Stimulated activated naive B cell treated with anti-CD40 and anti-IgM and Interleukin-4, amounts not matched to agents 10 μg/mL and 1 μg/mL and 100 μg/mL, for 72 hours (primary cell): ENCODE measurements around the gene NPTN.
A peak's percentile ranks its signal among the peaks of the same experiment; 100 is the strongest.

ENCODE experiments used
- ATAC-seq, 2 donors: fragments of 150-1000 bp; cut with Tn5 transposase; replicated peaks; 2 replicates each; pipeline ENCODE4 v1.10.0; 2021; ENCODE audit warnings: moderate library complexity in 1 of 2
- DNase-seq: peaks from one replicate; pipeline ENCODE4 v3.0.0; 2021
- H3K27ac Mint-ChIP-seq: one replicate; pipeline ENCODE4 v1.8.0; 2022; ENCODE audit warnings: mild to moderate bottlenecking, mixed read lengths
- H3K27me3 Mint-ChIP-seq, 2 donors: one replicate each; pipeline ENCODE4 v1.8.0; 2022; ENCODE audit warnings: mixed read lengths in 2 of 2
- H3K36me3 Mint-ChIP-seq, 2 donors: one replicate each; pipeline ENCODE4 v1.8.0; 2022; ENCODE audit warnings: mixed read lengths in 2 of 2, mild to moderate bottlenecking in 1 of 2
- H3K4me1 Mint-ChIP-seq, 2 donors: one replicate each; pipeline ENCODE4 v1.8.0; 2022; ENCODE audit warnings: mixed read lengths in 2 of 2, mild to moderate bottlenecking in 1 of 2
- H3K4me3 Mint-ChIP-seq, 2 donors: one replicate each; pipeline ENCODE4 v1.8.0; 2022; ENCODE audit warnings: mild to moderate bottlenecking in 2 of 2, mixed read lengths in 2 of 2, moderate library complexity in 1 of 2
- H3K9me3 Mint-ChIP-seq, 2 donors: one replicate each; pipeline ENCODE4 v1.8.0; 2022; ENCODE audit warnings: mixed read lengths in 2 of 2, mild to moderate bottlenecking in 1 of 2

NPTN gene

DNA sequence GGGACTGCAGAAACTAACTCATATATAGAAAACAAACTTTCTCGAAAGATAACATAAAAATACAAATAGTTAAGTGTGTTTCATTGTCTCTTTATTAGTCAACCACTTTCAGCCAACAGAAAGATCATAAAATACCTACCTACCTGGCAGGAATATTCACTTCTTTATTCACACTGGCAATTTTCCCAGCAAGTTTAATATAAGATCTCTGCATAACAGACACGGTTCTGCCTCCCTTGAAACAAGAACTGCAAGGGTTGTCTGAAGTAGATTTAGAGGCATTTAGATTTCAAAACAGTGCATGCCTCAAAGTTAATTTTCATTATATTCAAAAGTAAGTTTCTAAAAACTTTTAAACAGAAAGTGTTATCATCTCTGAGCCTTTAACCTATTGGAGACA, 7.1 kb downstream of the NPTN start:
- Mint-ChIP-seq H3K4me1 (peaks cover 15 to 38% of the 10 kb centered on the region in 2 donors), H3K36me3 (peaks cover 3 to 8% of the 10 kb centered on the region in 2 donors), H3K27ac (no peak overlapping the region), H3K9me3 (no peaks in the 10 kb centered on the region), H3K4me3 (no peak overlapping the region), H3K27me3 (no peaks in the 10 kb centered on the region)
- ATAC-seq (no peak), DNase-seq (no peak)

DNA sequence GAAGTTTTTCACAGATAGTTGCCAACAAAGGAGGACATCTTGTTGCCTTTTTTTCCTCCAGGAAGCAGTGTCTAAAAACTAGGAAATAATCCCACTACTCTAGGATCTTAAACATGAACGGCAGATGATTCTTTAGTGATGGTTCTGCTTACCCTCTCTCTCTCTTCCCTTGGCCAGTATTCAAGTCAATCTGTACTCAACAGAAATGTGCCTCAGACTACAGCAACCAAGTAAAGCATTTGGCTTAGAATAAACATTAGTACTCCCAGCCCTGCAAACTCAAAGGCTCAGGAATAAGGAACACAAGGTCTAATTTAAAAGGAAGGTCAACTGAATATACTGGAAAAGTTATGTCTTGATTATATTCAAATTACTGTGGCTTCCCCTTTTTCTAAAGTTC, 8.7 kb downstream of the NPTN start:
- ATAC-seq (no peak), DNase-seq (no peak)
- Mint-ChIP-seq H3K4me3 (no peak overlapping the region), H3K4me1 (peaks cover 14 to 39% of the 10 kb centered on the region in 2 donors), H3K9me3 (no peaks in the 10 kb centered on the region), H3K36me3 (peaks cover 3 to 8% of the 10 kb centered on the region in 2 donors), H3K27me3 (no peaks in the 10 kb centered on the region), H3K27ac (no peak overlapping the region)

DNA sequence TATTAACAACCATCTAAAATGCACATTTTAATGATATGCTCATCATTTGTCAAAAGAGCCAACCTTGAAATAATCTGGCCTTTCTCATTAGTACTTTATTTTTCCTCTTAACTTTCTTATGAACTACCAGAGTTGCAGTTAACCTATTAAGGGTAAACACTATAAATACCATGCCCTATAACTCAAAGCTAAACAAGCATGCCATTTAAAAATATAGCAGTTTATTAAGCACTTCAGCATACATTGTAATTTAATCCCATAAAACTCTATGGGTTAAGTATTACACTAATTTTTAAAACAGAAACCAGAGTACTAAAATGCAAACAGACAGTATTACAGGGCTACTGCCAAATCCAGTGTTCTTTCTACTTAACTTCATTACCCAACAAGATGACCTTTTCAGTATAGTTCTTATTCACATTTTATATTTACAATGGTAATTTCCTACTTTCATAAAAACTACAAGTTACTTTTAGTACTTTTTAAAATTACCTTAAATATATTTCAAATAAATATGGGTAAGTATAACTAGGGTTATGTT, 11.8 kb downstream of the NPTN start:
- H3K27ac Mint-ChIP-seq = no peak overlapping the region
- H3K4me3 Mint-ChIP-seq = no peak overlapping the region
- DNase-seq (no peak), ATAC-seq (no peak)
- H3K4me1 Mint-ChIP-seq = peaks cover 13 to 31% of the 10 kb centered on the region in 2 donors
- H3K27me3 Mint-ChIP-seq = no peaks in the 10 kb centered on the region
- H3K9me3 Mint-ChIP-seq = no peaks in the 10 kb centered on the region
- H3K36me3 Mint-ChIP-seq = peaks cover 4 to 7% of the 10 kb centered on the region in 2 donors

DNA sequence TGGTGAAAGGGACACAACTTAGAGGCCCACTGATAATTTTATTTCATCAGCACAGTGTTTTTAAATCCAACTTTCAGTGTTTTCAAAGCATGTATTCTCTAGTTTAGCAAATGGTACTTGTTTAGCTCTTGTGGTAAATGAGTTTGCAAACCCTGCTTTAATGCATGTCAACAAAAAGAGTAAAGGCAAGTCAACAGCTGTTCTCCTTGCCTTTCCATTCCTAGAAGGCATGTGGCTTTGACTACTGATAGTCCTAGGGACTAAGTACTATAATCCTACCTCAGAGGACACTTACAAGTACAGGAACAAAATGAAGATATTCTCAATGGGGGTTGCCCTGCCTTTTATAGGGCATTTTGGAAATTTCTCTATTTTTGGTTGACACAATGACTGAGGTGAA, 13.1 kb downstream of the NPTN start:
- Mint-ChIP-seq H3K27me3 (no peaks in the 10 kb centered on the region), H3K27ac (no peak overlapping the region), H3K9me3 (no peaks in the 10 kb centered on the region), H3K4me3 (no peak overlapping the region), H3K36me3 (peaks cover 4 to 7% of the 10 kb centered on the region in 2 donors), H3K4me1 (peaks cover 15 to 36% of the 10 kb centered on the region in 2 donors)
- no peak for DNase-seq
- no peak for ATAC-seq

DNA sequence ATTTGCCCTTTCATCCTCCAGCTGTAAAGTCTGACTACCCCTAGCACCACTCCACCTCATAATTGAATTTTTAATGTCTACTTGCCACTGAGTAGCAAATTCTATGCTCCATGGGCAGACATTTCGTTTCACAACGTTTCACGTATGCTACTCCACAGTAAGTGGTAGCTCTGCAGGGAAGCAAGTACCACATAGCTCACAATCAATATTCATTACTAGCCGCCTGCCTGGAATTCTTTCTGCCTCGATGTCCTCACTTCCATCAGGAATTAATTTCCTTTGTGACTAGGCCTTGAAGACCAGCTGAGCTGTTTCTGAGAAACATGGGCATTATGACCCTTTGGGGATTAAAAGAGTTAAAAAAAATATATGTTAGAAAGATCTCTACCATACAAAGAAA, 15.3 kb downstream of the NPTN start:
- ATAC-seq (no peak), DNase-seq (no peak)
- no peaks in the 10 kb centered on the region for H3K27me3 Mint-ChIP-seq
- peaks cover 0 to 6% of the 10 kb centered on the region in 2 donors for H3K36me3 Mint-ChIP-seq
- H3K27ac Mint-ChIP-seq = no peak overlapping the region
- H3K4me3 Mint-ChIP-seq = no peak overlapping the region
- H3K4me1 Mint-ChIP-seq = peaks cover 10 to 31% of the 10 kb centered on the region in 2 donors
- H3K9me3 Mint-ChIP-seq = no peaks in the 10 kb centered on the region

DNA sequence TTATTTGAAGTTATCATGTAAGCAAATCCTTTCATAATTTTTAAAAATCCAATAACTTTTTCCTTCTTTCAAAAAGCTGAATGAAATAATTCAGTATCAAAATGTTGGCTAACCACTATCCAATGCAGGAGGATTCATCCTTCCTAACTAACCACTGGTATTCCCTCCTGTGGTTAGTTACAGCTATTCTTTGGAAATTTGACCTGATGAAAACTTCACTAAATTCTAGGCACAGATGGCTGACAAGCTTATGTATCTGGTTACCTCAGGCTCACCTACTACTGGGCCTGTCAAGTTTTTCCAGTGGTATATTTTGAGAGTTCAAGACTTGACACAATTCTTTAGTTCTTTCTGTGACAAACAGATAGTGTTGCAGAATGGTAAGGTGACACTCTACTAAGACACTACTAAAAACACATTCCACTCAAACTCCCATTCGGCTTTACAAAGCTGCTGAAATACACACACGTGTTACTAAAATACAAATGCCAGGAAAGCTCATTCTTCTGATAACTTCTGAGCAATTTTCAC, 15.8 kb downstream of the NPTN start:
- Mint-ChIP-seq H3K4me3 (no peak overlapping the region), H3K4me1 (peaks cover 10 to 31% of the 10 kb centered on the region in 2 donors), H3K27me3 (no peaks in the 10 kb centered on the region), H3K36me3 (peaks cover 0 to 6% of the 10 kb centered on the region in 2 donors), H3K27ac (no peak overlapping the region), H3K9me3 (no peaks in the 10 kb centered on the region)
- DNase-seq (no peak), ATAC-seq (no peak)

DNA sequence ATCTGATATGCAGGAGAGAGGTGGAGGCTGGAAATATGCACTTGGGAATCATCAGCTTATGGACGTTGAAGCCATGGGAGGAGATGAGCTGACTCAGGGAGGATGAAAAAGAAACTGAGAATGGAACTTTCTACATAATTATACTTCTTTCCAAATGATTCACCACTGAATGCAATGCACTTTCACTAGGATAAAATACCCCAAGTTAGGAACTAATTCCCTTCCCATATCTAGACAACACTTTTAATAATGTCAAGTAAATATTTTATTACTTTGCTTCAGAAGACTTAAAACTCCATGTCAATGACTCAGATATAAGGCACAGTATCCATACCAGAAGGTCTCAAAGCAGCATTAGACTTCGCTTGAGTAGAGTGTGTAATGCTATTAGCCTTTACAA, 24.2 kb downstream of the NPTN start:
- ATAC-seq = no peak
- peaks cover 0 to 9% of the 10 kb centered on the region in 2 donors for H3K36me3 Mint-ChIP-seq
- no peak for DNase-seq
- H3K4me3 Mint-ChIP-seq = no peak overlapping the region
- H3K4me1 Mint-ChIP-seq = peaks cover 29 to 49% of the 10 kb centered on the region in 2 donors
- no peak overlapping the region for H3K27ac Mint-ChIP-seq
- H3K27me3 Mint-ChIP-seq = no peaks in the 10 kb centered on the region
- no peaks in the 10 kb centered on the region for H3K9me3 Mint-ChIP-seq

DNA sequence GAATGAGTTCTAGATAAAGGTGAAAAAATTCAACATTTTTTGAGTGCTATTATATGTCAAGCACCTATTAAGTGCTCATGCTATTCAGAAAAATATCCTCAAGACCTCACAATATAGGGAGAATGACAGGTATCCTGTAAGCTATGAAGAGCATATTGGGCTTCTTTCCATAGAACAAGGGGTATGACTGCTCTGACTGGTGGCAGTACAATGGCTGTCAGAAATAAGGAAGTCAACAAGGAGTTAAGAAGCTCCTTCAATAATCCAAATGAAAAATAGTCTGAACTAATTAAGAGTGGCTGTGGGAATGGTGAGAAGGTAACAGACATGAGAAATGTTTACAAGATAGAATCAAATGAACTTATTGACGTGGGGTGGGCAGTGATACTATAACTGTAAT, 24.7 kb downstream of the NPTN start:
- Mint-ChIP-seq H3K4me1 (peaks cover 29 to 49% of the 10 kb centered on the region in 2 donors), H3K27me3 (no peaks in the 10 kb centered on the region), H3K4me3 (no peak overlapping the region), H3K9me3 (no peaks in the 10 kb centered on the region), H3K36me3 (peaks cover 0 to 9% of the 10 kb centered on the region in 2 donors), H3K27ac (no peak overlapping the region)
- ATAC-seq (peak in 1 of 2 donors; percentile 36), DNase-seq (no peak)

DNA sequence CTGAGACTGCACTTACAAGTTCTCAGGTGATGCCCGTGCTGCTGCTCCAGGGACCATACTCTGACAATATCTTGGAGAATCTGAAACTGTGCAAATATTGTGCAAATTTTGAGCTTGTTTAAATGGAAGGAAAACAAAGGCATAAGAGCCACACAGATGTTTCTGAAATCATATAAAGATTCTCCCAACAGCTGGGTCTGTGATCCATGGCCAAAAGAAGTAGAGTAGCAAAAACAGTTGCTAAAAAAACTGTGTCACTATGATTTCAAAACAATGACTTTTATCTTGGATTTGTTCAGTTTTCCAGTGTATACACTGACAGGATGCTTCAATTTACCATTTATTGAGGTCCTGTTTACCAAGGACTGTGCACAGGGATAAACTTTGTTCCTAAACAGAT, 25.3 kb downstream of the NPTN start:
- Mint-ChIP-seq H3K4me1 (peaks cover 33 to 49% of the 10 kb centered on the region in 2 donors), H3K9me3 (no peaks in the 10 kb centered on the region), H3K36me3 (peaks cover 0 to 10% of the 10 kb centered on the region in 2 donors), H3K27me3 (no peaks in the 10 kb centered on the region), H3K4me3 (no peak overlapping the region), H3K27ac (no peak overlapping the region)
- no peak for DNase-seq
- no peak for ATAC-seq

DNA sequence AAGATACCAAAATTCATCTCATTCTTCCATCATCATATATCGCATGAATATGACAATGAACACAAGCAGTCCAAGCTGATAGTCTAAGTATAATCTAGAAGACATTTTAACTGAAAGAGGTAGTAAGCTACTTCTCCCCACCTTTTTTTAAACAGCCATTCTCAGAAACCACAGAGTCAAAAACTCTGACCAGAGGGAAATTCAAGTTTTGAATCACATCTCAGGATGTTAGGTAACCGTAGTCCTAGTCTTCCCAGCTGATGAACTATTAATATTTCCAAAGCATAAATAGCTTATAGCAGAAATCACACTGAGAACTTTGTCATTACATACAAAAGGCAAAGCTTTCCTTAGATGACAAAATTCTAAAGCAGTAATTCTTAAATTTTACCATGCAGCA, 25.8 kb downstream of the NPTN start:
- no peak overlapping the region for H3K4me3 Mint-ChIP-seq
- no peaks in the 10 kb centered on the region for H3K27me3 Mint-ChIP-seq
- DNase-seq (no peak), ATAC-seq (peak in 1 of 2 donors; percentile 25)
- H3K36me3 Mint-ChIP-seq = peaks cover 0 to 10% of the 10 kb centered on the region in 2 donors
- no peaks in the 10 kb centered on the region for H3K9me3 Mint-ChIP-seq
- peaks cover 33 to 49% of the 10 kb centered on the region in 2 donors for H3K4me1 Mint-ChIP-seq
- peak overlapping the region; percentile 27 for H3K27ac Mint-ChIP-seq

DNA sequence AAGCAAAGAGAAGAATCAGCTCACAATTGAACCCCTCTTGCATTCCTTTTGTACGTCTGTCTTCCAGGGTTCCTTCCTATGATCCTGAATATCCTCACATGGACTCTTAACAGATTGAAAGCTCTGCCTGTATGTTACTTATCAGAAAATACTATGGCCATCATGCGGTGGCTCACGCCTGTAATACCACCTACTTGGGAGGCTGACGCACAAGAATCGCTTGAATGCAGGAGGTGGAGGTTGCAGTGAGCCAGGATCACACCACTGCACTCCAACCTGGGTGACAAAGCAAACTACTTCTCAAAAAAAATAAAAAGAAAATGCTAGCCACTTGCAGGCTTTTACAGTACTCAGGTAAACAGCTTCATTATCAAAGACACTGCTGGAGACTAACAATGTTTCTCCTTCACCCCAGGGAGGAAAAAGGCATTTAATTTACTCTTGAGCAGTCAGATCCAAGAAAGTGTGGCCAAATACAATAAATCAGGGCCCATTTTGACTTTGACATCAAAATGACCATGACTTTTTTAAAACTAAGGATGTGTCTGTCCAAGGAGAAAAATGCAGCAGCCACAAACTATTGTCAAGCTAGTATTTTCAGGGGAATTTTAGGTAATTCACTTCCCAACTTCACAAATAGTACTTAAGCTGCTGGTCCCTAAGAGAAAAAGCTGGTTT, 27.3 kb downstream of the NPTN start:
- no peaks in the 10 kb centered on the region for H3K27me3 Mint-ChIP-seq
- H3K9me3 Mint-ChIP-seq = no peaks in the 10 kb centered on the region
- peaks cover 0 to 8% of the 10 kb centered on the region in 2 donors for H3K36me3 Mint-ChIP-seq
- DNase-seq (no peak), ATAC-seq (no peak)
- peaks cover 28 to 38% of the 10 kb centered on the region in 2 donors for H3K4me1 Mint-ChIP-seq
- no peak overlapping the region for H3K27ac Mint-ChIP-seq
- no peak overlapping the region for H3K4me3 Mint-ChIP-seq

DNA sequence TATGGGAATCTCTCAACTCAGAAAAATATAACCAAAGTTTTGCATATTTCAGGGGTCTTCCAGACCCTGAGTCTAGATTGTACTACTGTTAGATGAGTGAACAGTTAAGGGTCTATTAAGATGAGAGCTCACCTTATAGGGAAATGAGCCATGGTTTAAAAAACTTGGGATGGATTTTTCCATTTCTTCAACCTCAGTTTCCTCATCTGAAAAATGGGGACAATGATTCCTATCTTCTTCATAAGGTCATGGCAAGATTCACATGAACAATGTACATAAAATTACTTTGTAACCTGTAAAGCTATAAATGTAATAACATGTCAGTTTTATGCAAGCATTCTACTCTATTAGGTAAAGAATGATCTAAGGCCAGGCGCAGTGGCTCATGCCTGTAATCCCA, 28.7 kb downstream of the NPTN start:
- no peak overlapping the region for H3K27ac Mint-ChIP-seq
- peaks cover 28 to 33% of the 10 kb centered on the region in 2 donors for H3K4me1 Mint-ChIP-seq
- no peaks in the 10 kb centered on the region for H3K27me3 Mint-ChIP-seq
- H3K36me3 Mint-ChIP-seq = peaks cover 0 to 8% of the 10 kb centered on the region in 2 donors
- no peak for ATAC-seq
- DNase-seq = no peak
- H3K9me3 Mint-ChIP-seq = no peaks in the 10 kb centered on the region
- H3K4me3 Mint-ChIP-seq = no peak overlapping the region

DNA sequence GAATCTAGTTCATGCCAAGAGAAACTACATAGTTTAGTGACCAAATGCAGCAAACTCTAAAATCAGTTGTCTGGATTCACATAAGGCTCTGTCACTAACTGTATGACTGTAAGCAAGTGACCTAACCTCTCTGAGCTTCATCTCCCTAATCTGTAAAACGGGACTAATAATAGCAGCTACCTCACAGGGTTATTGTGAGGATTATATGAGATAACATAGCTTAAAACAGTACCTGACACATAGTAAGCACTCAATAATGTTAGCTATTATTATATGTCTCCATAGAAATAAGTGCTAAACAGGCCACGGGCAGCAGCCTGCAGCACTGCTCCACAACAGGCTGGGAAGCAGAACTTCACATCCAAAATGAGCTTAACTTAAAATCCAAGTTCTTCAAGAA, 30.2 kb downstream of the NPTN start:
- H3K4me1 Mint-ChIP-seq = peaks cover 28 to 31% of the 10 kb centered on the region in 2 donors
- ATAC-seq (no peak), DNase-seq (no peak)
- no peak overlapping the region for H3K27ac Mint-ChIP-seq
- no peak overlapping the region for H3K4me3 Mint-ChIP-seq
- H3K36me3 Mint-ChIP-seq = peaks cover 0 to 7% of the 10 kb centered on the region in 2 donors
- no peaks in the 10 kb centered on the region for H3K27me3 Mint-ChIP-seq
- H3K9me3 Mint-ChIP-seq = no peaks in the 10 kb centered on the region

DNA sequence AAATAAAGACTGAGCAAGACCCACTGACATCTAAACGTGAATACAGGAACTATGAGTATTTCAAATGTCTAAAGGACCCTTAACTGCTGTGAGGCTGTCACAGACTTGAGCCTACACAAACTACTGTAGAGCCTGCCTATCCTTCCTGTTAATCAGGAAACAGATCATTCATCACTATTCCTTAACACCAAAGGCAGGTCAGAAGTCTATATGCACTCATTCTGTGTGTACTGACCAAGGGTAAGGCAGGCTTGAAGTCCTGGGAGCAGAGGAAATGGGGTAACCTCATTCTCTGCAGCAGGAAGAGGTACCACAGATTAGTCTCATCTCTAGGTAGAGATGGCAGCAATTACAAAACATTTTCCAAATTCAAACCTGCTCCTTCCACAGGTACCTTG, 30.7 kb downstream of the NPTN start:
- Mint-ChIP-seq H3K36me3 (peaks cover 0 to 7% of the 10 kb centered on the region in 2 donors), H3K27ac (no peak overlapping the region), H3K27me3 (no peaks in the 10 kb centered on the region), H3K4me3 (no peak overlapping the region), H3K4me1 (peaks cover 24 to 28% of the 10 kb centered on the region in 2 donors), H3K9me3 (no peaks in the 10 kb centered on the region)
- ATAC-seq (no peak), DNase-seq (no peak)
